GM21528 (cell line): ENCODE results near the gene DISP2.
A peak's percentile ranks its signal among the peaks of the same experiment; 100 is the strongest.

Experiments
- ATAC-seq: cut with Tn5 transposase; IDR thresholded peaks from one replicate; pipeline ENCODE4 v1.9.1; 2021; ENCODE audit warnings: mild to moderate bottlenecking, moderate library complexity; ENCODE audit not compliant: unreplicated experiment, low FRiP score

Gene DISP2

GRCh38 chr15:40361640-40362039 lies 3.6 kb downstream of the DISP2 start:
- no peak for ATAC-seq

DNA sequence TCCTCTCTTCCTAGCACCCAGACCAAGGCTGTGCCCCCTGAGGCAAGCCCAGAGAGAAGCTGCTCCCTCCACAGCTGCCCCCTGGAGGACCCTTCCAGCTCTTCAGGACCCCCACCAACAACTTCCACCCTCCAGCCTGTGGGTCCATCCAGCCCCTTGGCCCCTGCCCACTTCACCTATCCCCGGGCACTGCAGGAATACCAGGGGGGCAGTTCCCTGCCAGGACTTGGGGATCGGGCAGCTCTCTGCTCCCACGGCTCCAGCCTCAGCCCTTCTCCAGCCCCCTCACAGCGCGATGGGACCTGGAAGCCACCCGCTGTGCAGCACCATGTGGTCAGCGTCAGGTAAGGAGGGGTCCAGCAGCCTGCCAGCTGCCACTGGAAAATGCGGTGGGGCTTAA lies 5.6 kb downstream of the DISP2 start:
- no peak for ATAC-seq

DNA sequence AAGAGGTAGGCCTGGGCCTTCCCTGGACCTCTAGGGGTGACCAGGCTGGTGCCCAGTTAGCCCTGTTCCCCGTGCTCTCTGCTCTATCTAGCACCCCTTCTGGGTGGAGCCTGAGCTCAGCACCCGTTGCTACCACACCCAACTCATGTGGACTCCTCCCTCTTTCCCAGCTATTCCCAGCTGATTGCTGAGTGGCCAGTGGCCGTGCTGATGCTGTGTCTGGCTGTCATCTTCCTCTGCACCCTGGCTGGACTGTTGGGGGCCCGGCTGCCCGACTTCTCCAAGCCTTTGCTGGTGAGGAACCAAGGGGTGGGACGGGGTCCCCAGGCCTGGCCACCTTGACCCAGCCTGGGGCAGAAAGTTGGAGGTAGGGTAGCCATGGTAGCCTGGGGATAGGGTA lies 6.2 kb downstream of the DISP2 start:
- no peak for ATAC-seq

DNA sequence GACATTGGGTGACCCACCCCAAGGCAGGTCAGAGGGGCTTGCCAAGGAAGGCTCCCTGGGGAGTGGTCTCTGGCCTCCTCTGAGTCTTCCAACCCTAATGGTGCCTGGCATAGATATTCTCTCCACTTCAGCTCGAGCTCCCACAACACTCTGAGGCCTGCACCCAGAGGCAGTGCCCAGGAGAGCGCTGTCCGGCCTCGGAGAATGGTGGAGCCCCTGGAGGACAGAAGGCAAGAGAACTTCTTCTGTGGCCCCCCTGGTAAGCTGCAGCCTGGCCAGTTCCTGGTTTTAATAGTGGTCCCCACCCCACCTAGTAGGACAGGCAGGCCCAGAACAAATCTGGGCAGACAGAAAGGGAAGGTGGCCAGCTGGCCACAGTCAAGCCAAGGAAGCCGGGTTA lies 7.0 kb downstream of the DISP2 start:
- ATAC-seq = no peak

GRCh38 chr15:40365624-40366456 lies 7.8 kb downstream of the DISP2 start:
- no peak for ATAC-seq

- no peak for ATAC-seq
Observed at GRCh38 chr15:40366457-40367370, 8.7 kb downstream of the DISP2 start.

GRCh38 chr15:40367371-40367685 lies 9.3 kb downstream of the DISP2 start:
- no peak for ATAC-seq

- peak; percentile 77 for ATAC-seq
Observed at GRCh38 chr15:40367686-40368611, 9.9 kb downstream of the DISP2 start.

GRCh38 chr15:40368719-40369473 lies 10.9 kb downstream of the DISP2 start:
- no peak for ATAC-seq

DNA sequence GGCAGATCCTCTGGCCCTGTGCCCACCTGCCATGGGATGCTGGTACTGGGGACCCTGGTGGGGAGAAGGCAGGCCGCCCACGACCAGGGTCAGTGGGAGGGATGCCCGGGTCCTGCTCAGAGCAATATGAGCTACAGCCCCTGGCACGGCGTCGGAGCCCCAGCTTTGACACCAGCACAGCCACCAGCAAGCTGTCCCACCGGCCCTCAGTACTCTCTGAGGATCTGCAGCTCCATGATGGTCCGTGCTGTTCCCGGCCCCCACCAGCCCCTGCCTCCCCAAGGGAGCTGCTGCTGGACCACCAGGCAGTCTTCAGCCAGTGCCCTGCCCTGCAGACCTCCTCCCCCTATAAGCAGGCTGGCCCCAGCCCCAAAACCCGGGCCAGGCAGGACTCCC lies 11.5 kb downstream of the DISP2 start:
- ATAC-seq = no peak

GRCh38 chr15:40369971-40370370 lies 12.0 kb downstream of the DISP2 start:
- no peak for ATAC-seq

GRCh38 chr15:40372981-40373380 lies 15.0 kb downstream of the DISP2 start:
- ATAC-seq = no peak

DNA sequence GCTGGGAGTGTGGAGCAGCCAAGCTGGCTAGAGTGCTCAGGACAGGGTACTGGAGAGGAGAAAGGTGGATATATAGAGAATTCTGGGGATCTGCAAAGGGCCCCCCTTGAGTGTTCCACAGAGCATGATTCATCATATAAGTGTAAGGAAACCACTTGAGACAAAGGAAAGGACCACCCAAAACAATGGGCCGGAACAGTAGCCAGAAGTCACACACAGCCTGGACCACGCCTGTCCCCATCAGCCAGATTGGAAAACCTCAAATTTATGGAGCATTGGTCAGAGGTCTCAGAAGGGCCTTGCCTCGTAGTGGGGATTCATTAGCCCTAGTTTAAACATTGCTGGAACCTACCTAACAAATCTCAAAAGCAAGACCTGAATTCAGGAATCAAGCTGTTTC lies 19.6 kb downstream of the DISP2 start:
- ATAC-seq = no peak

DNA sequence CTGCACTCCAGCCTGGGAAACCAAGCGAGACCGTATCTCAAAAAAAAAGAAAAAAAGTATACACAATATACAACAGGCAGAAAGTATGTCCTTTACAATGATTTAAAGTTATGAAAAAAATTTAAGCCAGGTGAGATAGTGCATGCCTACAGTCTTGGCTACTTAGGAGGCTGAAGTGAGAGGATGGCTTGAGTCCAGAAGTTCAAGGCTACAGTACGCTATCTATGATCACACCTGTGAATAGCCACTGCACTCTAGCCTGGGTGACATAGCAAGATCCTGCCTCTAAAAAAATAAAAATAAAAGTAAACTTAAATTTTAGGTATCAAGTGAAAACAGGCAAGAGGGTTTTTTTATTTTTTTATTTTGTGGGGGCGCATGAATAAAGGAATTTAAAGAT lies 21.4 kb downstream of the DISP2 start:
- ATAC-seq = no peak

- ATAC-seq = no peak
Observed at GRCh38 chr15:40379853-40380252, 21.8 kb downstream of the DISP2 start.

DNA sequence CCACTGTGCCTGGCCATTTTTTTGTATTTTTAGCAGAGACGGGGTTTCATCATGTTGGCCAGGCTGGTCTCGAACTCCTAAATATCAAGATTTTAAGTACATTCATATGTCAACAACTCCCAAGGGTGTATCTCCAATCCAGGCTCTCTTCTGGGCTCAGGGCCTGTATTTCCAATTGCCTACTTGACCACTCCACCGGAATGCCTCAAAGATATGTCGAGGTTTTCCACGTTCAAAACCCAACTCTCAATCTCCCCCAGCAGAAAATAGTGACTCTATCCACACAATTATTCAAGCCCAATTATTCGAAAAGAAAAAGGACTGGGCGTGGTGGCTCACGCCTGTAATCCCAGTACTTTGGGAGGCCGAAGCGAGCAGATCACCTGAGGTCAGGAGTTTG lies 22.6 kb downstream of the DISP2 start:
- ATAC-seq = no peak

- no peak for ATAC-seq
Observed at GRCh38 chr15:40381818-40382529, 24.0 kb downstream of the DISP2 start.

DNA sequence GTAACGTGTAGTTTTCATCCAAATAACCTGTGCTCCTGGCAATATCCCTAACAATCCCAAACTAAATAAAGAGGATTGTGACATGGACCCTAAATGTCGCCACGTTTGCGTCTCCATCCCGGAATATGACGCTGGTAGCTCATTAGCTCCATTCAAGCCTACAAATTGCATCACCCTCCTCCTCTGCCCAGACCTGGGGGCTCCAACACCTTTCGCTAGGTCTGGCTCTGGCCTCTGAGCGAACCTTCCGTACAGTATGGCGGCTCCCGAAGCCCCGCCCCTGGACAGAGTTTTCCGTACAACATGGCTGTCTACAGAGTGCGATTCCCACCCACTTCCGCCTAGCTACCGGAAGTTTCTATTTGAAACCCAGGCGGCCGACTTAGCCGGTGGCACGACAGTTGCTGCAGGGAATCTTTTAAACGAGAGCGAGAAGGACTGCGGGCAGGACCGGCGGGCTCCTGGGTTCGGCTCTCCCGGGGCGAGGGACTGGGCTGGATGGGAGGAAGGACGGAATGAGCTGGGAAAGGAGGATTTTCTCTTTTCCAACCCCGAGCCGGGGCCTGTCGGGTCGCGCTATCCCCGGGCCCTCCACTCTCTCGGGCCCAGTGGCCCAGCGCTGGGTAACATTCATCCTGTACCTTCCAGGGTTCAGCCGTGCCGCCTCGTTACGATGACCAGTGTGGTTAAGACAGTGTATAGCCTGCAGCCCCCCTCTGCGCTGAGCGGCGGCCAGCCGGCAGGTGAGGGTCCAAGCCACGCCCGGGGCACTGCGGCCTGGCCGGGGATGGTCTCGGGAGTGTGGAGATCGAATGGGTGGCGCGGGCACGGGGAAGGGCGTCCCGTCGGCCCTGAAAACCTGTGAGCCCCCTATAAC lies 24.8 kb downstream of the DISP2 start, which contains the start of gene KNSTRN:
Gene KNSTRN (plus strand): TSS at position 142 of the 877 bp plus-strand sequence. CDS start 115 bp downstream, at position 257.
- ATAC-seq = peak; percentile 91
